ENCODE data around the gene PET100.
A peak's percentile ranks its signal among the peaks of the same experiment; 100 is the strongest.

The PET100 gene

GRCh38 chr19:7635670-7636069 lies 6.1 kb downstream of the PET100 start:
- no peak for DNase-seq

DNA sequence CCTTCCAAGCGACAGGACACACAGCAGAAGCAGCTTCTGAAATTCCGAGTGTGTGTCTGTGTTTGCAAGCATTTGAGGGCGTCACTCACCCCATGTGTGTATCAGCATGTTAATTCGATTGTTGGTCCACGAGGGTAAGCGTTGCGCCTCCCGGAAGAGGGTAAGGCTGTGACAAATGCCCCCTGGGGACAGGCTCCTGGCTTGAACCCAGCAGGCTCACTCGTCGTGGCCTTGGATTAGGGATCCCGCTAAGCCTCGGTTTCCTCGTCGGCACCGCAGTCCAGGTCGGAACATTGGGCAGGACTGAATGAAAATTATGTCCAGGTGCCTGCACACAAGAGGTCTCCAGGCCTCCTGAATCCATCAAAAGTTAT lies 6.7 kb downstream of the PET100 start:
- no peak for DNase-seq

GRCh38 chr19:7636691-7637373 lies 7.2 kb downstream of the PET100 start, which contains the start of gene STXBP2:
STXBP2 (plus strand) TSS chr19:7637110; CDS start chr19:7637150, 40 bp downstream.
- peak; percentile 92 to 93 for DNase-seq

GRCh38 chr19:7637374-7638256 lies 8.0 kb downstream of the PET100 start:
- peak in 1 of 2 donors; percentile 25 for DNase-seq

GRCh38 chr19:7638802-7639465 lies 9.3 kb downstream of the PET100 start:
- DNase-seq: no peak

DNA sequence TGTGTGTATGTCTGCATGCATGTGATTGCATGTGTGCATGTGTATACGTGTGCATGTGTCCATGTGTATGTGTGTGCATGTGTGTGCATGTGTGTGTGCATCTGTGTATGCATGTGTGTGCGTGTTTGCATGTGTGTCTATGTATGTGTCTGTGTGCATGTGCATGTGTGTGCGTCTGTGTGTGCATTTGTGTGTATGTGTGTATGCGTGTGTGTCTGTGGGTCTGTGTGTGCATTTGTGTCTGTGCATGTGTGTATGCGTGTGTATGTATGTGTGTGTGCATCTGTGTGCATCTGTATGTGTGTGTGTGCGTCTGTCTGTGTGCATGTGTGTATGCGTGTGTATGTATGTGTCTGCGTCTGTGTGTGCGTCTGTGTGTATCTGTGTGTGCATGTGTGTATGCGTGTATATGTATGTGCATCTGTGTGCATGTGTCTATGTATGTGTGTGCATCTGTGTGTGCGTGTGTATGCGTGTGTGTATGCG lies 10.3 kb downstream of the PET100 start:
- no peak for DNase-seq

DNA sequence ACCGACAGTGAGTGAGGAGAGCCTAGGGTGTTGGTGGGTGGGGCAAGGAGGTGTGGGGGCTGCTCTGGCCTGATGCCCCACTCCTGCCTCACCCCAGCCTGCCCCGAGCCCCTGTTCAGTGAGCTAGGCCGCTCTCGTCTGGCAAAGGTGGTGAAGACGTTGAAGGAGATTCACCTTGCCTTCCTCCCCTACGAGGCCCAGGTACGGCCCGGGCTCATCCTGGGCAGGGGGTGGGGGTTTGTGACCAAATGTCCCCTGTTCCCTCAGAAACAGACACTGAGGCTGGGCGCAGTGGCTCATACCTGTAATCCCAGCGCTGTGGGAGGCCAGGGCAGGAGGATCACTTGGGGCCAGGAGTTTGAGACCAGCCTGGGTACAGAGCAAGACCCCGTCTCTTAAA lies 11.2 kb downstream of the PET100 start:
- DNase-seq: no peak

DNA sequence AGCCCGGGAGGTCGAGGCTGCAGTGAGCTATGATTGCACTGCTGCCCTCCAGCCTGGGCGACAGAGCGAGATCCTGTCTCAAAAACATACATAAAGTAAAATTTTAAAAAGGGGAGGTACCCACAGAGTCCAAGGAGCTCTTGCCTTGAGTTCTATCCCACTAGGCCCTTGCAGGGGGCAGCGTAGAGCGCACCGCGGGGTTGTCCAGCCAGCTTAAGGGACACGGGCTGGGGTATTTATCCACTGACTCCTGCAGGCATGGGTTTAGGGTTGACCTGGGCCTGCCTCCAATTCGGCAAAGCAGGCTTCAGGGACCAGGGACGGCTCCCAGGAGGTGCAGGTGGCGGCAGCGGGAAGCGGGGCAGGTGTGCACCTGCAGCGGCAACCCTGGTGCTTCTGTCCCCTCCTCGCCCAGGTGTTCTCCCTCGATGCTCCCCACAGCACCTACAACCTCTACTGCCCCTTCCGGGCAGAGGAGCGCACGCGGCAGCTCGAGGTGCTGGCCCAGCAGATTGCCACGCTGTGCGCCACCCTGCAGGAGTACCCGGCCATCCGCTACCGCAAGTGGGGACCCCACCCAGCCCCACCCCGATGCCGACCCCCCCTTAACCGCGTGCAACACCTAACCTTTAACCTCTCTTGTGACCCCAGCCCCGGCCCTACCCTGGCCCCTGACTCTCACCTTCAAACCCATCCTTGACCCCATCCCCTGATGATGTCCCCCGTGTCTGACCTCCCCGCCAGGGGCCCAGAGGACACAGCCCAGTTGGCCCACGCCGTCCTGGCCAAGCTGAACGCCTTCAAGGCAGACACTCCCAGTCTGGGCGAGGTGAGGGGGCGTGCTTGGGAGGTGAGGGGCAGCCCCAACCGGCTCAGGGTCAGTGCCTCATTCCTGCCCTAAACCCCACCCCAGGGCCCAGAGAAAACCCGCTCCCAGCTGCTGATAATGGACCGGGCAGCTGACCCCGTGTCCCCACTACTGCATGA lies 12.0 kb downstream of the PET100 start:
- DNase-seq: no peak

- no peak for DNase-seq
These were observed 12.9 kb downstream of the PET100 start for GRCh38 chr19:7642295-7643030.

DNA sequence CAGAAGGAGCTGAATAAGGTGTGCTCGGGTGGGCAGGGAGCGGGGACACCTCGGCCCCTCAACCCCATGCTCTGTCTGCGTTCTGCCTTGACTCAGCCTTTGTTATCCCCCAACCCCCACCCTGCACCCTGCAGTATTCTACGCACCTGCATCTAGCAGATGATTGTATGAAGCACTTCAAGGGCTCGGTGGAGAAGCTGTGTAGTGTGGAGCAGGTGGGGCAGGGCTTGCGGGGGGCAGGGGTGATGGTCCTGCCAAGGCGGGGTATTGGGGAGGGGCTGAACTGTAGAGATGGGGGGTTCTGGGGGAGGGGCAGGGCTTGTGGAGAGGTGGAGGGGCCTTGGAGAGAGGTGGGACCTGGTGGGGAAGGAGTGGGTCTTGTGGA lies 13.4 kb downstream of the PET100 start:
- no peak for DNase-seq

DNA sequence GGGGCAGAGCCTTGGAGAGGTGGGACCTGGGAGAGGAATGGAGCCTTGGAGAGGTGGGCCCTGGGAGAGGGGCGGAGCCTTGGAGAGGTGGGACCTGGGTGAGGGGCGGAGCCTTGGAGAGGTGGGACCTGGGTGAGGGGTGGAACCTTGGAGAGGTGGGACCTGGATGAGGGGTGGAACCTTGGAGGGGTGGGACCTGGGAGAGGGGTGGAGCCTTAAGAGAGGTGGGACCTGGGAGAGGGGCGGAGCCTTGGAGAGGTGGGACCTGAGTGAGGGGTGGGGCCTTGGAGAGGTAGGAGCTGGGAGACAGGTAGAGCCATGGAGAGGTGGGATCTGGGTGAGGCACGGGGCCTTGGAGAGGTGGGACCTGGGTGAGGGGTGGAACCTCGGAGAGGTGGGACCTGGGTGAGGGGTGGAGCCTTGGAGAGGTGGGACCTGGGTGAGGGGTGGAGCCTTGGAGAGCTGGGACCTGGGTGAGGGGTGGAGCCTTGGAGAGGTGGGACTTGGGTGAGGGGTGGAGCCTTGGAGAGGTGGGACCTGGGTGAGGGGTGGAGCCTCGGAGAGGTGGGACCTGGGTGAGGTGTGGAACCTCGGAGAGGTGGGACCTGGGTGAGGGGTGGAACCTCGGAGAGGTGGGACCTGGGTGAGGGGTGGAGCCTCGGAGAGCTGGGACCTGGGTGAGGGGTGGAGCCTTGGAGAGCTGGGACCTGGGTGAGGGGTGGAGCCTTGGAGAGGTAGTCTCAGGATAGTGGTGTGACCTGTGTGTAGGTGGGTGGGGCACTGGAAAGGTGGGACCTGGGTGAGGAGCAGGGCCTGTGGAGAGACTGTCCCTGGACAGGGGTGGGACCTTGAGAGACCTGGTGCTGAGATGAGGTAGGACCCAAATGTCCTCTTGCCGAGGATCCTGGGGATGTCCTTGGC lies 14.3 kb downstream of the PET100 start:
- DNase-seq: peak in 1 of 2 donors; percentile 25

GRCh38 chr19:7644550-7644877 lies 14.9 kb downstream of the PET100 start:
- no peak for DNase-seq

DNA sequence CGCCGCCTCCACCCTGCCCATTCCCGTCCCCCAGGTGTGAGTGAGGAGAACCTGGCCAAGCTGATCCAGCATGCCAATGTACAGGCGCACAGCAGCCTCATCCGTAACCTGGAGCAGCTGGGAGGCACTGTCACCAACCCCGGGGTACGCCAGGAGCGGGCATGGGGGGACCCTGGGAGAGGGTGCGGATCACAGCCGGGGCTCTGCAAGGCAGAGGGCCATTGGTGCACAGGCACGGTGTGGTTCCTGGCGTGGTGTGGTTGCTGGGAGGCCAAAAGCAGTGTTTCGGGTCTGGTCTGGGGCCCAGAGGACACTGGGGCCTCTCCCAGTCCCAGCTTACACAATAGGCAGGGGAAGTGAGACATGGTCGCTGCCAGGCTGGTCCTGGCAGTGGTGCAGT lies 15.6 kb downstream of the PET100 start:
- DNase-seq: no peak

DNA sequence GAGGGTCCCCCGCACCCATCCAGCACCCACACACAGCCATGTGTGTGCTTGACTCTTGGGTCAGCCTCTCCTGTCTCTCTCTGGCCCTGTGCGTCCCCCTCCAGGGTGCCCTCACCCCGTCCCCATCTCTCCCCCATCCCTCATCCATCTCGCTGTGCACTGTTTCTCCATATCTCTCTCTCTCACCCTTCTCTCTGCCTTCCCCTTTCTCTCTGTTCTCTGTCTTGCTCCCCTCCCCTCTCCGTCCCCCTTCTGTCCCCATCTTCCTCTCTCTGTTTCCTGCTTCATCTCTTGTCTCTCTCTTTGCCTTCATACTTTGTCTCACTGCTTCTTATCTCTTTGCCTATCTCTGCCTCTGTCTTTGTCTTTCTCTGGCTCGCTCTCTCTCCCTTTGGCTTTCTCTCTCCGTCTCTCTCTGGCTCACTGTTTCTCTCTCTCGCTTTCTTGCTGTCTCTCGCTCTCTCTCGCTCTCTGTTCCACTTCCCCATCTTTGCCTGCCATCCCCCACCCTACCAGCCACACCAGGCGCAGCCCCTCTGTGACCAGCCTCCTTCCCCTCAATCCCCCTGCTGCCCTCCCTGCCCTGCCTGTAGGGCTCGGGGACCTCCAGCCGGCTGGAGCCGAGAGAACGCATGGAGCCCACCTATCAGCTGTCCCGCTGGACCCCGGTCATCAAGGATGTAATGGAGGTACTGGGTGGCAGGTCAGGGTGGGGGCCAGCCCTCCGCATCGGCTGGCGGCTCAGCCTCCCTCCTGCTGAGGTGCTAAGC lies 16.2 kb downstream of the PET100 start:
- DNase-seq: no peak

GRCh38 chr19:7646426-7646700 lies 16.8 kb downstream of the PET100 start:
- no peak for DNase-seq

- DNase-seq: no peak
These were observed 17.6 kb downstream of the PET100 start for GRCh38 chr19:7647156-7647555.

- no peak for DNase-seq
These were observed 18.8 kb downstream of the PET100 start for GRCh38 chr19:7648265-7649014.

DNA sequence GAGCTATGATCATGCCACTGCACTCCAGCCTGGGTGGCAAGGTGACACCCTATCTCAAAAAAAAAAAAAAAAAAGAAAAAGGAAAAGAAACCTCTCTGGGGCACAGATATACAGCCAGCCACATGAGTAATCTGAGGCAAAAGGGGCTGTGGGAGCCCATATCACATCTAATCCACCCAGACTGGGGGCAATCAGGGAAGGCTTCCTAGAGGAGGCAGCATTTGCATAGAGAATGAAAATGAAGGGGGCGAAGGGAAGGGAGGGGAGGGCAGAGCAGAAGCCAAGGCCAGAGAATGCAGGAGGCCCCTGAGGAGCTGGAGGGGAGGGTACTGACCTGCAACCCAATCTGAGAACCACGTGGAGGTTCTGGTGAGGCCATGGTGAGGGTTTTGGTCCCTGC lies 20.6 kb downstream of the PET100 start:
- no peak for DNase-seq

DNA sequence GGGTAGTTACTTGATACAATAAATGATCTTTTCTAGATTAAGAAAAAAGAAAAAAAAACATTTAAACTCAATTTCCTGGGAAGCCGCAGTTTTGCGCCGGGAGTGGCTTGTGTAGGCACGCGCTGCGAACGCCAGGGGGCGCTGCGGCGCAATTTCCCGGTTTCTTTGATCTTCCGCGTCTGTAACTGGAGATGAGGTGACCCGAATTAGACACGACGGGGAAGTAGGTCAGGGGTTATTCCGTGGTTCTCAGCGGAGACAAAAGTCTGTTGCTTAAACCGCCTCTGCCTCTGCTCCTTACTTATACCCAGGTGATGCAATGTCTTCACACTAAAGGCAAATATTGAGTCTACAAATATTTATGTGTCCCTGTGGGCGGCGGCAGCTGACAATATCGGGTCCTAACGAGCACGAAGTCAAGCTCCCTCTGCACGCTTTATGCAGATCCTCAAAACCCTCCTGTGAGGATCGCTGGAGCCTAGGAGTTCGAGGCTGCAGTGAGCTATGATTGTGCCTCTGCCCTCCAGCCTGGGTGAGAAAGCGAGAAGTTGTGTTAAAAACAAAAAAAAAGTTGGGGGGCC lies 22.6 kb downstream of the PET100 start:
- peak; percentile 87 to 91 for DNase-seq

All from stimulated activated CD4-positive, alpha-beta T cell treated with anti-CD3 and anti-CD28 coated beads, Interleukin-2, amount 100 ng/mL, for 24 hours (primary cell).